H1 (cell line): ENCODE results near the gene ACAP3.

Experiments used
- ATF3 ChIP-seq: IDR thresholded peaks from 2 replicates; pipeline ENCODE4 v1.6.1; 2011; ENCODE audit warnings: low read depth, mild to moderate bottlenecking, low read length; ENCODE audit not compliant: insufficient read depth
- CBX8 ChIP-seq: fragments of 300-800, 300-1000 bp; sonication (generic); IDR thresholded peaks from 2 replicates; pipeline ENCODE4 v1.7.1; 2016; ENCODE audit warnings: low read depth, low read length, borderline replicate concordance
- CTCF ChIP-seq, 3 experiments: IDR thresholded peaks; 1 replicate in 2 of 3; 2 replicates in 1 of 3; pipeline versions ENCODE4 v1.5.1 to v1.6.1; 2011; ENCODE audit warnings: low read length in 3 of 3, mild to moderate bottlenecking in 3 of 3, inconsistent platforms in 2 of 3, low read depth in 1 of 3, moderate library complexity in 1 of 3; ENCODE audit not compliant: insufficient read depth in 1 of 3; ENCODE audit errors: control extremely low read depth in 1 of 3
- E2F6 ChIP-seq: IDR thresholded peaks from 2 replicates; pipeline ENCODE4 v1.6.1; 2012; ENCODE audit warnings: inconsistent platforms
- EZH2 ChIP-seq: fragments of 200-600 bp; sonication (generic); IDR thresholded peaks from 2 replicates; pipeline ENCODE4 v1.7.1; 2012; ENCODE audit warnings: low read depth, mild to moderate bottlenecking, moderate library complexity, low read length, inconsistent platforms; ENCODE audit not compliant: severe bottlenecking
- FOSL1 ChIP-seq: IDR thresholded peaks from 2 replicates; pipeline ENCODE4 v1.6.1; 2011; ENCODE audit warnings: mild to moderate bottlenecking, low read depth, low read length, moderate library complexity; ENCODE audit not compliant: insufficient read depth
- POLR2AphosphoS5 ChIP-seq: IDR thresholded peaks from 2 replicates; pipeline ENCODE4 v1.6.1; 2011; ENCODE audit warnings: low read depth, low read length
- SIN3A ChIP-seq, 2 experiments: IDR thresholded peaks in 1 of 2; conservative IDR thresholded peaks in 1 of 2; 2 replicates each; pipeline ENCODE4 v1.6.1; 2011 to 2012; ENCODE audit warnings: low read length in 2 of 2, improper control_type of control experiment in 1 of 2, low read depth in 1 of 2, mild to moderate bottlenecking in 1 of 2
- SIX5 ChIP-seq: IDR thresholded peaks from 2 replicates; pipeline ENCODE4 v1.6.1; 2011; ENCODE audit warnings: mild to moderate bottlenecking, low read depth, low read length
- ZNF274 ChIP-seq: IDR thresholded peaks from 2 replicates; pipeline ENCODE4 v1.7.0; 2012; ENCODE audit warnings: low read length, borderline replicate concordance; ENCODE audit errors: extremely low read depth

- no peak for TF ChIP-seq FOSL1
- peak; percentile 45; the same call in 1 of the 2 replicates for TF ChIP-seq POLR2AphosphoS5
- TF ChIP-seq EZH2: no peak
- no peak for TF ChIP-seq CTCF (IDR thresholded peaks at IDR 0.05; ENCODE audit: control extremely low read depth in 1 of 3, insufficient read depth in 1 of 3, low read depth in 1 of 3, low read length in 3 of 3)
- no peak for TF ChIP-seq CBX8
- no peak for TF ChIP-seq ZNF274
- TF ChIP-seq E2F6: no peak
- TF ChIP-seq SIX5: no peak
- no peak for TF ChIP-seq SIN3A (conservative IDR thresholded peaks at IDR 0.05 in 1 of 2, IDR thresholded peaks at IDR 0.05 in 1 of 2; ENCODE audit: low read depth in 1 of 2, low read length in 2 of 2)
- no peak for TF ChIP-seq ATF3
Observed at GRCh38 chr1:1311107-1312104, 3.7 kb upstream of the ACAP3 start.
